GM11168 (cell line): Measurements from ENCODE around the gene SERPINF2.
"Not testable (repeated sequence)": the region's sequence is repeated elsewhere in the genome, so short reads cannot be mapped to it uniquely, and the experiment has no call there.

ENCODE experiments used
- in situ Hi-C: fragments of 300-500 bp; cut with MboI; formaldehyde crosslinking; loops from one replicate; pipeline ENCODE4 v1.12.0; 2022; ENCODE audit warnings: low sequenced_read_pairs; ENCODE audit not compliant: unreplicated experiment

The SERPINF2 gene

DNA sequence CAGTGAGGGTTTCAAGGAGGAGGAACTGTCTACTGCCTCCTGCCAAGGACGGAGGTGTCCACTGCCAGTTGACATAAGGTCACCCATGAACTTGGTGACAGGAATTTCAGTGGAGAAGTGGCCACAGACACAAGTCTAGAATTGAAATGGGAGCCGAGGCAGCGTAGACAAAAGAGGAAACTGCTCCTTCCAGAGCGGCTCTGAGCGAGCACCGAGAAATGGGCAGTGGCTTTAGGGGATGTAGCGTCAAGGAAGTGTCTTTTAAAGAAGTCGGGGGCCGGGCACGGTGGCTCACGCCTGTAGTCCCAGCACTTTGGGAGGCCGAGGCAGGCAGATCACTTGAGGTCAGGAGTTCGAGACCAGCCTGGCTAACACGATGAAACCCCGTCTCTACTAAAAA, 16.1 kb downstream of the SERPINF2 start:
- in situ Hi-C loops, result no loop called here

DNA sequence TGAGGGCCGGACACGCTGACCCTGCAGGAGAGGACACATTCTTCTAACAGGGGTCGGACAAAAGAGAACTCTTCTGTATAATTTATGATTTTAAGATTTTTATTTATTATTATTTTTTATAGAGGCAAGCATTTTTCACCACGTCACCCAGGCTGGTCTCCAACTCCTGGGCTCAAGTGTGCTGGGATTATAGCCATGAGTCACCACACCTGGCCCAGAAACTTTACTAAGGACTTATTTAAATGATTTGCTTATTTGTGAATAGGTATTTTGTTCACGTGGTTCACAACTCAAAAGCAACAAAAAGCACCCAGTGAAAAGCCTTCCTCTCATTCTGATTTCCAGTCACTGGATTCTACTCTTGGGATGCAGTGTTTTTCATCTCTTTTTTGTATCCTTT, 16.9 kb downstream of the SERPINF2 start:
- in situ Hi-C loops, result no loop called here

DNA sequence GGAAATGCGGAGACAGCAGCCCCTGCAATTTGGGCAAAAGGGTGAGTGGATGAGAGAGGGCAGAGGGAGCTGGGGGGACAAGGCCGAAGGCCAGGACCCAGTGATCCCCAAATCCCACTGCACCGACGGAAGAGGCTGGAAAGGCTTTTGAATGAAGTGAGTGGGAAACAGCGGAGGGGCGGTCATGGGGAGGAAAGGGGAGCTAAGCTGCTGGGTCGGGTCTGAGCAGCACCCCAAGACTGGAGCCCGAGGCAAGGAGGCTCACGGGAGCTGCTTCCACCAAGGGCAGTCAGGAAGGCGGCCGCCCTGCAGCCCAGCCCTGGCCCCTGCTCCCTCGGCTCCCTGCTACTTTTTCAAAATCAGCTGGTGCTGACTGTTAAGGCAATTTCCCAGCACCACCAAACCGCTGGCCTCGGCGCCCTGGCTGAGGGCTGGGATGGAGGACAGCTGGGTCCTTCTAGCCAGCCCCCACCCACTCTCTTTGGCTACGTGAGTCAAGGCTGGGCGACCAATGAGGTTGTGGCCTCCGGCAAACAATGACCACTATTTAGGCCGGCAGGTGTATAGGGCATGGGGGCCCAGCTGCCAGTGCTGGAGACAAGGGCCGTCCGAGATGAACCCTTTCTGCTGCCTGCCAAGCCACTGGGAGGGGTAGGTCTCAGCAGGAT, 19.7 kb downstream of the SERPINF2 start:
- in situ Hi-C loops, result no loop called here

DNA sequence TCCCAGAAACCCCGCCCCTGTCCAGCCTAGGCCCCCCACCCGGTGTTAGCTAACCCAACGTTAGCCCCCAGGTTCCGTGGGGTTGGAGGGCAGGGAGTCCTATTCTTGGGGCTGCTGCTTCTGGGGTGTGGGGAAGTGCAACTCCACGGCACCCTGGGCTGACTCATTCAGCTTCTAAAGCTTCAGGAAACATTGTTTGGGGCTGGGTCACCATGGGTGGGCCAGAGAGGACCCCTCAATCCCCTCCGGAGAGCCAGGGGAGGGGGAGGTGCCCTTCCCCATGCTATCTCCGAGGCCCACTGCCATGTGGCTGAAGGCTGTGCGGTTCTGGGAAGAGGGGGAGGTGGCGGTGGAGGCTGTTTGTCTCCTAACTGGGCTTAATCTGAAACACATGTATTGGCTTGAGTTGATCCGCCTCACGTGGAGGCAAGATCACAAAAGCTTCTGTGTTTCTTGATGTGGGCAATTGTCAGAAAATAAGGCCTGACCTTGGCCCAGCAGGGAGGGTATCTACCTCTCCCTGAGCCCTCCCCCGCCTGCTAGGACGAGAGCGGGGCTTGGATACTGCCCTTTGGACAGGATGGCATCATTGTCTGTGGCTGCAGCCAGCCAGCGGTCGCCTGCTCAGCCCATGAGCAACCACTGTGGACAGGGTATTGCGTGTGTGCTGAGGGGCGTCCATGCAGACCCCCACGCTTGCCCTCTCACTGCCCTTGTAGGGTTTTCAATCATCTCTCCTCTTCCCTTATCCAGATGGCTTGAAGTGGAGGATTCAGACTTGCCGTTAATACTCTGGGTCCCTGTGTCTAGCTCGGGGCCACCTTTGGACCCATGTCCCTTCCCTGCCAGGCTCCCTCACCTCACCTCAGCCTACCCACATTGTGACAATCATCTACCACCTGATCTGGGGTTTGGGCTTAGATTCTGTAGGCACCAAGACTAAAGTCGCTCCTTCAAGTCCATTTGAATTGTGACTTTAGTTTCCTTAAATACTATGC, 20.5 kb downstream of the SERPINF2 start:
- in situ Hi-C loops, result no loop called here

DNA sequence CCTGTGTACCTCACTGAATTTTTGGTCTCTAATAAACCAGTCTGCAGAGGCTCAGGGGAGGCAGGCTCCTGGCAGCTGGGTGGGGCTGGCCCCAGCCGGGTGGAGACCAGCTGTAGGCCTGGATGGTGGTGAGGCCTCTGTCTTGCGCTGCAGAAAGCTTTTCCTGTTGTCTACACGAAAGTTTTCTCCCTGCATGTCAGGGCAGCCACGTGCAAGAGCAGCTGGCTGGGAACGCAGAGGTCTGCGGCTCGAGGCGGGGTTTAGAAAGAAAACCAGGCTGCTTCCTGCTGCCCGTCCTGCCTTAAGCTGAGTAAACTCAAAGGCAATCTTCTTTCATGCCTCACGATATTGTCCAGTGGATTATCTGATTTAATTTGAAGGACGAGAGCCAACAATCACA, 21.6 kb downstream of the SERPINF2 start:
- in situ Hi-C loops, result no loop called here

DNA sequence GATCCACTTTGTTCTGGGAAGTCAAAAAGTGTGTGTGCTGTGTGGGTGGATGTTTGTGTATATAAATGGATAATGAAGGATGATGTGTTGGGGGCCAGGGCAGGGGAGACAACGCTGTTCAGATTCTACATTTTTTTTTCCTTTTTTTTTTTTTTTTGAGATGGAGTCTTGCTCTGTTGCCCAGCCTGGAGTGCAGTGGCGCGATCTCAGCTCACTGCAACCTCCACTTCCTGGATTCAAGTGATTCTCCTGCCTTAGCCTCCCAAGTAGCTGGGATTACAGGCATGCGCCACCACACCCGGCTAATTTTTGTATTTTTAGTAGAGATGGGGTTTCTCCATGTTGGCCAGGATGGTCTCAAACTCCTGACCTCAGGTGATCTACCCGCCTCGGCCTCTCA, 22.0 kb downstream of the SERPINF2 start:
- in situ Hi-C loops, result not testable (repeated sequence)

DNA sequence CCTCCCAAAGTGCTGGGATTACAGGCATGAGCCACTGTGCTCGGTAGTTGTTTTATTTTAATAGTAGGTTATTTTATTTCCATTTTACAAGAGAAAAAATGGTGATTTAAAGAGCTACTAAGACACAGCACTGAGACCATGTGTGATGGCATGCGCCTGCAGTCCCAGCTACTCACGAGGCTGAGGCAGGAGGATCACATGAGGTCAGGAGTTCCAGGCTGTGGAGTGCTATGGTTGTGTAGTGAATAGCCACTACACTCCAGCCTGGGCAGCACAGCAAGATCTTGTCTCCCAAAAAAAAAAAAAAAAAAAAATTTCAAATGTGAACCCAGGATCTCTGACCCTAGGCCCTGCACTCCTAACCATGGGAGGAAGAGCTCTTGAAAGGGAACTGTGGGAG, 22.9 kb downstream of the SERPINF2 start:
- in situ Hi-C loops, result no loop called here

DNA sequence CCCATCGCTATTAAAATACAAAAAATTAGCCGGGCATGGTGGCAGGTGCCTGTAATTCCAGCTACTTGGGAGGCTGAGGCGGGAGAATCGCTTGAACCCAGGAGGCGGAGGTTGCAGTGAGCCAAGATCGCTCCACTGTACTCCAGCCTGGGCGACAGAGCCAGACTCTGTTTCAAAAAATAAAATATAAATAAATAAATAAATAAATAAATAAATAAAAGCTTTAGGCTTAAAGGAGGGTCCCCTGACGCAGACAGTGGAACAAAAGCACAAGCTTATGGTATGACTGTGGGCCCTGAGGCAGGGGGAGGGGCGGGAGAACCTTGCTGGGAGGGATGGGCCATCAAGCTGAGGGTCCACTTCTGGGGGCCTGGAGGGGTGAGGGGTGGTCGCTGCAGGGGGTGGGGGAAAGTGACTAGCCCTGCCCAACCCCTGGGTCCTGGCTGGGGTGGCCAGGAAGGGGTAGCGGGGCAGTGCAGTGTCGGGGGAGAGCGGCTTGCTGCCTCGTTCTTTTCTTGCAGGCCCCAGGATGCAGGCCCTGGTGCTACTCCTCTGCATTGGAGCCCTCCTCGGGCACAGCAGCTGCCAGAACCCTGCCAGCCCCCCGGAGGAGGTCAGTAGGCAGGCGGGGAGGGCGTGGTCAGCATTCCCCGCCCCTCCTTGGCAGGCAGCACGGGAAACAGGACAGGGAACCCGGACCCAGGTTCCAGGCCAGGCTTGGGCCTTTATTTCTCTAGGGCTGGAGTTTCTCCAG, 23.9 kb downstream of the SERPINF2 start:
- in situ Hi-C loops, result no loop called here

DNA sequence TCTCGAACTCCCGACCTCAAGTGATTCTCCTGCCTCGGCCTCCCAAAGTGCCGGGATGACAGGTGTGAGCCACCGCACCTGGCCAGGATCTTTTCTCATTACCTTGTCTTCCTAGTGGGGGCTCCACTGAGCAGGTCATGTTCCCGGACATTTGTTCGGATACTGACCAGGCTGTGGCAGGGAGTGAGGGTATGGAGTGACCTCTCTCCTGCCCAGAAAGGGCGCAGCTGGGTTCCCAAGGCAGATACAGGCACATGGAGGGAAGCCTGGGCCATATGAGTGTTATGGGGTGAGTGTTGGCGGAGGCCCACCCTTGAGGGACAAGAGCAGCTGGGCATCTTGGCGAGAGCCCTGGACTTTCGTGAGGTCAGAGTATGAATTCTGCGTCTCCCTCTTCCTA, 24.7 kb downstream of the SERPINF2 start:
- in situ Hi-C loops, result no loop called here

DNA sequence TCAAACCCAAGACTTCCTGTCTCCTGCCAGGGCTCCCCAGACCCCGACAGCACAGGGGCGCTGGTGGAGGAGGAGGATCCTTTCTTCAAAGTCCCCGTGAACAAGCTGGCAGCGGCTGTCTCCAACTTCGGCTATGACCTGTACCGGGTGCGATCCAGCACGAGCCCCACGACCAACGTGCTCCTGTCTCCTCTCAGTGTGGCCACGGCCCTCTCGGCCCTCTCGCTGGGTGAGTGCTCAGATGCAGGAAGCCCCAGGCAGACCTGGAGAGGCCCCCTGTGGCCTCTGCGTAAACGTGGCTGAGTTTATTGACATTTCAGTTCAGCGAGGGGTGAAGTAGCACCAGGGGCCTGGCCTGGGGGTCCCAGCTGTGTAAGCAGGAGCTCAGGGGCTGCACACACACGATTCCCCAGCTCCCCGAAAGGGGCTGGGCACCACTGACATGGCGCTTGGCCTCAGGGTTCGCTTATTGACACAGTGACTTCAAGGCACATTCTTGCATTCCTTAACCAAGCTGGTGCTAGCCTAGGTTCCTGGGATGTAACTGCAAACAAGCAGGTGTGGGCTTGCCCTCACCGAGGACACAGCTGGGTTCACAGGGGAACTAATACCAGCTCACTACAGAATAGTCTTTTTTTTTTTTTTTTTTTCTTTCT, 27.3 kb downstream of the SERPINF2 start:
- in situ Hi-C loops, result no loop called here

DNA sequence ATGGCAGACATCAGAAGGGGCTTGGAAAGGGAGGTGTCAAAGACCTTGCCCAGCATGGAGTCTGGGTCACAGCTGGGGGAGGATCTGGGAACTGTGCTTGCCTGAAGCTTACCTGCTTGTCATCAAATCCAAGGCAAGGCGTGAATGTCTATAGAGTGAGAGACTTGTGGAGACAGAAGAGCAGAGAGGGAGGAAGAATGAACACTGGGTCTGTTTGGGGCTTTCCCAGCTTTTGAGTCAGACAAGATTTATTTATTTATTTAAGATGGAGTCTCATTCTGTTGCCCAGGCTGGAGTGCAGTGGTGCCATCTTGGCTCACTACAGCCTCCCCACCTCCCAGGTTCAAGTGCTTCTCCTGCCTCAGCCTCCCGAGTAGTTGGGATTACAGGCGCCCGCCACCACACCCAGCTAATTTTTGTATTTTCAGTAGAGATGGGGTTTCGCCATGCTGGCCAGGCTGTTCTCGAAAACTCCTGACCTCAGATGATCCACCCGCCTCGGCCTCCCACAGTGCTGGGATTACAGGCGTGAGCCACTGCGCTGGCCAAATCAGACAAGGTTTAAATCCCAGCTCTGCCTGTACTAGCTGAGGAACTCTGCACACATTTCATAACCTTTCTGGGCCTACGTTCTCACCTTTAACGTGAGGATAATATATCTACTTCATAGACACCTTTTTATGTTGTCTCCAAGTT, 30.5 kb downstream of the SERPINF2 start:
- in situ Hi-C loops, result not testable (repeated sequence)

DNA sequence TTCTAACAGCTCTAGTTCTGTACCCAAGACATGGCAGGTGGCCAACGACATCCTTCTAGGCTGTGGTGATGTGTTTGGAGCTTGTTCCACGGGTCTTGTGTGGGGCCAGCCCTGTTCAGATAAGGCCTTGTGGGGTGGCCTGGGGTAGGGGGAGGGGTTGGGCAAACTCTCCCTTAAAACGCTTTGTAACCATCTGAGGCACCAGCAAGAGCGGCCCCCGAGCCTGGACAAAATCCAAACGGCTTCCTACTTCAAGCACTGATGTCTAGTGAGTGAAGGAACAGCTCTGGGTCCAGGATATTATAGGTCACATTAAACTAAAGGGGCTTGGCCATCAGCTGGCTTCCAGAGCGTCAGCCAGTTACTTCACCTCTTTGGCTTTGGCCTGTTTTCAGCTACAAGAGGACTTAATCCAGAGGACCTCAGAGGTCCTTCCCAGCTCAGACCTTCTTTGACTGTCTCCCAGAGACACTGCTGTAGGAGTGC, 31.1 kb downstream of the SERPINF2 start:
- in situ Hi-C loops, result no loop called here

DNA sequence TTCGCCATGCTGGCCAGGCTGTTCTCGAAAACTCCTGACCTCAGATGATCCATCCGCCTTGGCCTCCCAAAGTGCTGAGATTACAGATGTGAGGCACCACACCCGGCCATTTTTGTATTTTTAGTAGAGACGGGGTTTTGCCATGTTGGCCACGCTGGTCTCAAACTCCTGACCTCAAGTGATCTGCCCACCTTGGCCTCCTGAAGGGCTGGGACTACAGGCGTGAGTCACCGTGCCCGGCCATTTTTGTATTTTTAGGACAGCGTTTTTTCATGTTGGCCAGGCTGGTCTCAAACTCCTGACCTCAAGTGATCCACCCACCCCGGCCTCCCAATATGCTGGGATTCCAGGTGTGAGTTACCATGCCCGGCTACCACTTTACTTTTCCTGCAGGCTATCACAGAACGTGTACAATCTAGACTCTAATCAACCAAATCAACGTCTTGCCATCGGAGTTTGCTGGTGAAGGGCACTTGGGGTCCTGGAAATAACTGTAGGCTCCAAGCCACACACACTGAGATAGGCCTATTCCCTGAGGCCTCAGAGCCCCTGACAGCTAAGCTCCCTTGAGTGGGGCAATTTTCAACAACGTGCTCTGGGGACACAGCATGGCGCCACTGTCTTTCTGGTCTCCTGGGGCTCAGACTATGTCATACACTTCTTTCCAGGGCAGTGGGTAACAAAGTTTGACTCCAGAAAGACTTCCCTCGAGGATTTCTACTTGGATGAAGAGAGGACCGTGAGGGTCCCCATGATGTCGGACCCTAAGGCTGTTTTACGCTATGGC, 31.9 kb downstream of the SERPINF2 start:
- in situ Hi-C loops, result no loop called here

DNA sequence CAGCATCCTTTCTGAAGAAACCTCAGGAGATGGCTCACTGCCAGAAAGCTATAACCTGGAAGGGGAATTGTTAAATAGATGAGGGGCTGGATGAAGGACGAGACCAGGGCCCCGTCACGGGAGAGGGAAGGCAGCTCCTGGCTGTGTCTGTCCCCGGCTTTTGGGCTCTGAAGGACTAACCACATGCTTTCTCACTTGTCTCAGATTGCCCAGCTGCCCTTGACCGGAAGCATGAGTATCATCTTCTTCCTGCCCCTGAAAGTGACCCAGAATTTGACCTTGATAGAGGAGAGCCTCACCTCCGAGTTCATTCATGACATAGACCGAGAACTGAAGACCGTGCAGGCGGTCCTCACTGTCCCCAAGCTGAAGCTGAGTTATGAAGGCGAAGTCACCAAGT, 33.7 kb downstream of the SERPINF2 start:
- in situ Hi-C loops, result no loop called here

DNA sequence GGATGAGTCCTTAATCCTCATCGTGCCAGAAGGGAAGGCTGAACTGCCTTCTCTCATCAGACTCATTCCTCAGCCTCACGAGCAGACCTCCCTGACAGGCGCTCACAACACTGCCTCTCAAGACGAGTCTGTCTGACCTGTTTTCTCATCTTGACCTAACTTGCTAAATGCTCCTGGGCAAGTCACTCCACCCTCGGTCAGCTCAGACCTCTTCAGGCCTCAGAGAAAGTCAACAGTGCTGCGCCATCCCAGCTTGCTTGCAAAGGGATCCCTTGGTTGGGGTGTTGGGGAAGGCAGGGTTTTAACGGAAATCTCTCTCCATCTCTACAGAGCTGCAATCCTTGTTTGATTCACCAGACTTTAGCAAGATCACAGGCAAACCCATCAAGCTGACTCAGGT, 34.2 kb downstream of the SERPINF2 start:
- in situ Hi-C loops, result no loop called here

DNA sequence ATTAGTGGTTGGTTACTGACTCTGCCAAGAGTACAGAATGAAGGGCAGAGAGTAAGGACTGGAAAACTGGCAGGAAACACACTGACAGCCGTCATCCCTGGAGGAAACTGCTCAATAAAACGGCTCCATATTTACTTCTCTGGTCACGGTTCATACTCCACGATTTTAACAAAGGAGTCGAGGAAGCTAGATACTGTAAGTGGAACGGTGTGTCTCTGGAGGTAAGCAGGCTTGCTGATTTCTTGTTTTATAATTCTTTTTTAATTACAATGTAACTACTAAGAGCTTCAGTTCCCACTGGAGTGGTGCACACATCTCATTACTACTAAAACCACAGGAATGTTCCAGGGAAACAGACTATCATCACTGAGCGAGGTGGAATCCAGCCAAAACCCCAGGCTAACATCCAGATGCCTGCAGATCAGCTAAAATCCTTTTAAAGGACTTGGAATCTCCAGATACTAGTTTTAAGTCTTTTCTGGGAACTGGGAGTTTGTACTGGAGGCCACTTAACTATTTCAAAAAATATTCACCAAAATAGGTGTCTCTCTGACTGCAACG, 37.0 kb downstream of the SERPINF2 start:
- in situ Hi-C loops, result no loop called here

DNA sequence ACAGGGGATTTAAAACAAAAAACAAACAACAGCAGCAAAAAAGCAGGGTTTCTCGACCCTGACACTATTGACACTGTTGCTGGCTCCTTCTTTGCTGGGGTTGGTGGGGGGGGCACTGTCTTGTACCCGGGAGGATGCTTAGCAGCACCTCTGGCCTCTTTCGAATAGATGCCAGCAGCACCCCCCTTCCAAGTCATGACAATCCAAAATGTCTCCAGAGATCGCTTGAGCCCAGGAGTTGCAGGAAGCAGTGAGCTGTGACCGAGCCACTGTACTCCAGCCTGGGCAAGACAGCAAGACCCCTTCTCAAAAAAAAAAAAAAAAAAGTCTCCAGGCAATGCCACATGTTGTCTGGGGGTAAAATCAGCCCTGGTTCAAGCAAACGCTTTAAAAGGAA, 39.5 kb downstream of the SERPINF2 start:
- in situ Hi-C loops, result no loop called here

DNA sequence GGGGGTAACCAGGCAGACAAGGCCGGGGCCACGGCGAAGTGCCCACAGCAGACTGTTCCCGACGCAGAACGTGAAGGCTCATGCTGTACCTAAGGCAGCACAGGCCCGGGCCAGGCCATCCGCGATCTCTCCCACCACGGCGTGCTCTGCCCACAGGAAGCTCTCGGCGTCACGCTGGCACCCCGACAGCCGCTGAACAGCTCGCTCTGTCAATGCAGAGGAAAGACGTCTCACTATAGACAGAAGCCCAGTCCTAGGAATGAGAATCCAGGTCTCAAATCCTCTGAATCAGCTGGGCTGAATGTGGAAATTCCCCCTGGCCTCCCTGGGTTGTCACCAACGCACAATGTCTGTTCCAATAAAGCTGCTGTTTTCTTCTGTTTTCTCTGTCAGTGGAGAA, 40.6 kb downstream of the SERPINF2 start:
- in situ Hi-C loops, result no loop called here
